Tibial nerve (tissue), 4 donors: ENCODE measurements around the gene FAM131B.

Experiments
- CTCF ChIP-seq, 5 experiments: fragments of 200-600 bp in 3 of 5; fragments of 450-650 bp in 2 of 5; sonication (generic) in 3 of 5; IDR thresholded peaks; one replicate each; pipeline ENCODE4 v1.5.1; 2016 to 2019; ENCODE audit warnings: antibody characterized with exemption in 5 of 5, mild to moderate bottlenecking in 3 of 5, moderate library complexity in 2 of 5
- EP300 ChIP-seq, 2 donors: sonication (generic); formaldehyde crosslinking; IDR thresholded peaks; one replicate each; pipeline ENCODE4 v1.6.1; 2017; ENCODE audit warnings: antibody characterized with exemption in 2 of 2, mild to moderate bottlenecking in 1 of 2
- POLR2A ChIP-seq, 2 donors: fragments of 450-650 bp; IDR thresholded peaks; one replicate each; pipeline ENCODE4 v1.6.1; 2017; ENCODE audit warnings: antibody characterized with exemption in 2 of 2, mild to moderate bottlenecking in 2 of 2, moderate library complexity in 2 of 2

- TF ChIP-seq CTCF (IDR thresholded peaks at IDR 0.05) (no peak), EP300 (IDR thresholded peaks at IDR 0.05) (no peak), POLR2A (IDR thresholded peaks at IDR 0.05) (no peak)
Observed at GRCh38 chr7:143389316-143390103, 27.0 kb upstream of the FAM131B start.
